ENCODE measurements around the gene PPP2R1A. TPM values are rescaled to one million over a fixed set of nuclear protein-coding genes. Genes with fewer than 3 reads are reported as not detected.

Gene PPP2R1A
- total and polyA plus RNA-seq, 2 donors (not counting 3 experiments of a cell fraction or from before 2014, with no cell fraction given), result 221 to 253 TPM

- Histone ChIP-seq H3K9me3 (replicated peaks; ENCODE audit: control insufficient read depth, insufficient read depth, low read length) (no peaks in the 10 kb centered on the region), H3K79me2 (ENCODE audit: control insufficient read depth, insufficient read depth, low read length) (no peaks in the 10 kb centered on the region), H3K36me3 (ENCODE audit: control insufficient read depth in 2 of 2, extremely low read depth in 1 of 2, insufficient read depth in 2 of 2, low read length in 2 of 2) (peaks cover 30 to 58% of the 10 kb centered on the region in 2 experiments), H3K27ac (ENCODE audit: insufficient read depth, low read depth, low read length) (no peak overlapping the region), H3K9me1 (replicated peaks; ENCODE audit: control insufficient read depth, extremely low read depth, insufficient read depth, low read length) (no peaks in the 10 kb centered on the region), H3K4me2 (ENCODE audit: insufficient read depth, low read length) (no peak overlapping the region), H3K4me1 (ENCODE audit: control insufficient read depth, extremely low read depth, insufficient read depth, low read length) (no peaks in the 10 kb centered on the region), H2AFZ (ENCODE audit: low read depth, low read length) (no peak overlapping the region), H3K9ac (replicated peaks; ENCODE audit: extremely low read depth, insufficient read depth, low read length) (no peak overlapping the region), H3K27me3 (ENCODE audit: control insufficient read depth in 2 of 2, insufficient read depth in 2 of 2, low read length in 2 of 2) (no peaks in the 10 kb centered on the region), H4K20me1 (replicated peaks; ENCODE audit: control insufficient read depth, extremely low read depth, insufficient read depth, low read length) (no peaks in the 10 kb centered on the region), H3K4me3 (replicated peaks in 1 of 3; ENCODE audit: insufficient read depth in 1 of 3, low read depth in 1 of 3, low read length in 3 of 3) (no peak overlapping the region)
- intact Hi-C loops (cut with micrococcal nuclease), result no loop called here
- dilution Hi-C loops (cut with MboI; ENCODE audit: extremely low pct_ligation_motif_present, low sequenced_read_pairs), result no loop called here
- ChIA-PET CTCF (interaction anchor here (0.7 kb wide), 1 partner anchor 16 kb away, joined by 3 read pairs; no protein-coding TSS in a partner anchor), POLR2A (no interaction called here)
- DNase-seq (ENCODE audit: low read depth, low spot score) (no peak), FAIRE-seq (no peak)
- no TSS peak for BruUV-seq (replicated peaks)
- TF ChIP-seq GATA2 (IDR thresholded peaks at IDR 0.05; ENCODE audit: insufficient read depth, insufficient read length, low read depth, low read length) (no peak), CTCF (IDR thresholded peaks at IDR 0.05; ENCODE audit: extremely low read depth in 1 of 2, insufficient read depth in 1 of 2, low read depth in 1 of 2, low read length in 2 of 2) (no peak), FOS (IDR thresholded peaks at IDR 0.05; ENCODE audit: borderline replicate concordance, insufficient read depth, low read length) (no peak)
Observed at GRCh38 chr19:52221031-52221430, 31.2 kb downstream of the PPP2R1A start.

GRCh38 chr19:52221831-52222375 lies 32.1 kb downstream of the PPP2R1A start:
- intact Hi-C loops (cut with micrococcal nuclease), result no loop called here
- H3K36me3 ChIP-seq (ENCODE audit: control insufficient read depth in 2 of 2, extremely low read depth in 1 of 2, insufficient read depth in 2 of 2, low read length in 2 of 2), result peaks cover 31 to 58% of the 10 kb centered on the region in 2 experiments
- no peaks in the 10 kb centered on the region for H3K9me1 ChIP-seq (replicated peaks; ENCODE audit: control insufficient read depth, extremely low read depth, insufficient read depth, low read length)
- no TSS peak for BruUV-seq (replicated peaks)
- no peaks in the 10 kb centered on the region for H3K79me2 ChIP-seq (ENCODE audit: control insufficient read depth, insufficient read depth, low read length)
- H3K27ac ChIP-seq (ENCODE audit: insufficient read depth, low read depth, low read length), result no peak overlapping the region
- H3K9me3 ChIP-seq (replicated peaks; ENCODE audit: control insufficient read depth, insufficient read depth, low read length), result no peaks in the 10 kb centered on the region
- TF ChIP-seq FOS (IDR thresholded peaks at IDR 0.05; ENCODE audit: borderline replicate concordance, insufficient read depth, low read length), result no peak
- TF ChIP-seq CTCF (IDR thresholded peaks at IDR 0.05; ENCODE audit: extremely low read depth in 1 of 2, insufficient read depth in 1 of 2, low read depth in 1 of 2, low read length in 2 of 2), result no peak
- no peak for TF ChIP-seq MYC (IDR thresholded peaks at IDR 0.05; ENCODE audit: low read depth, low read length)
- TF ChIP-seq JUN (IDR thresholded peaks at IDR 0.05; ENCODE audit: borderline replicate concordance, insufficient read depth, insufficient read length, low read depth), result no peak
- TF ChIP-seq POLR2A (IDR thresholded peaks at IDR 0.05; ENCODE audit: low read depth, low read length), result no peak
- no peak for TF ChIP-seq POLR2AphosphoS5 (IDR thresholded peaks at IDR 0.05; ENCODE audit: insufficient read depth, low read depth, low read length)
- no peak for TF ChIP-seq MAX (IDR thresholded peaks at IDR 0.05; ENCODE audit: insufficient read depth, insufficient read length)
- no peak for TF ChIP-seq GATA2 (IDR thresholded peaks at IDR 0.05; ENCODE audit: insufficient read depth, insufficient read length, low read depth, low read length)
- no peak for TF ChIP-seq EZH2 (IDR thresholded peaks at IDR 0.05; ENCODE audit: borderline replicate concordance, low read depth, low read length, severe bottlenecking)
- H3K4me3 ChIP-seq (replicated peaks in 1 of 3; ENCODE audit: insufficient read depth in 1 of 3, low read depth in 1 of 3, low read length in 3 of 3), result no peak overlapping the region
- CTCF ChIA-PET, result no interaction called here
- H3K4me1 ChIP-seq (ENCODE audit: control insufficient read depth, extremely low read depth, insufficient read depth, low read length), result no peaks in the 10 kb centered on the region
- H4K20me1 ChIP-seq (replicated peaks; ENCODE audit: control insufficient read depth, extremely low read depth, insufficient read depth, low read length), result no peaks in the 10 kb centered on the region
- H3K27me3 ChIP-seq (ENCODE audit: control insufficient read depth in 2 of 2, insufficient read depth in 2 of 2, low read length in 2 of 2), result no peaks in the 10 kb centered on the region
- FAIRE-seq, result no peak
- no peak overlapping the region for H3K4me2 ChIP-seq (ENCODE audit: insufficient read depth, low read length)
- DNase-seq (ENCODE audit: low read depth, low spot score), result no peak
- dilution Hi-C loops (cut with MboI; ENCODE audit: extremely low pct_ligation_motif_present, low sequenced_read_pairs), result no loop called here
- POLR2A ChIA-PET, result no interaction called here
- H3K9ac ChIP-seq (replicated peaks; ENCODE audit: extremely low read depth, insufficient read depth, low read length), result no peak overlapping the region
- no peak overlapping the region for H2AFZ ChIP-seq (ENCODE audit: low read depth, low read length)
